B cell (primary cell): ENCODE measurements around the gene CUBN. TPM values are rescaled to one million over a fixed set of nuclear protein-coding genes. Genes with fewer than 3 reads are reported as not detected.

Experiments used
- ATAC-seq: fragments of 200-7000 bp; cut with Tn5 transposase; one replicate; pipeline ENCODE4 v1.10.0; 2021; ENCODE audit warnings: low read depth, mild to moderate bottlenecking, moderate number of reproducible peaks, moderate library complexity
- CTCF ChIA-PET: fragments of 350-600 bp; sonication (Branson Sonifier 250); formaldehyde crosslinking; loops from one replicate; lab custom pipeline; 2021; ENCODE audit warnings: antibody characterized with exemption, inconsistent platforms; lab: Charles Lee
- POLR2A ChIA-PET: fragments of 350-600 bp; sonication (Branson Sonifier 250); formaldehyde crosslinking; loops from one replicate; lab custom pipeline; 2021; ENCODE audit warnings: antibody characterized with exemption; lab: Charles Lee
- DNase-seq: peaks from one replicate; pipeline ENCODE4 v3.0.0; 2013
- H2AFZ ChIP-seq: 2 replicates; pipeline ENCODE4 v1.6.1; 2012; ENCODE audit warnings: mild to moderate bottlenecking, low read depth, low read length; ENCODE audit not compliant: insufficient read depth, poor library complexity, severe bottlenecking
- H3K27ac ChIP-seq, 2 donors: 1 replicate in 1 of 2; 2 replicates in 1 of 2; pipeline ENCODE4 v1.5.1; 2012 to 2013; ENCODE audit warnings: low read length in 2 of 2, mild to moderate bottlenecking in 2 of 2, moderate library complexity in 1 of 2
- H3K27me3 ChIP-seq, 4 experiments: fragments of 200-600 bp in 1 of 4; sonication (generic) in 1 of 4; replicated peaks in 1 of 4; 1 replicate in 2 of 4; 2 replicates in 2 of 4; pipeline versions ENCODE4 v1.6.1 to v1.7.0; 2013 to 2016; ENCODE audit warnings: low read length in 3 of 4, mild to moderate bottlenecking in 2 of 4, mixed read lengths in 1 of 4, moderate library complexity in 1 of 4; ENCODE audit not compliant: insufficient read depth in 4 of 4, control insufficient read depth in 3 of 4; ENCODE audit errors: control extremely low read depth in 1 of 4
- H3K36me3 ChIP-seq, 2 experiments: replicated peaks in 1 of 2; 1 replicate in 1 of 2; 2 replicates in 1 of 2; pipeline versions ENCODE4 v1.6.1 to v1.7.1; 2013; ENCODE audit warnings: low read length in 1 of 2; ENCODE audit not compliant: insufficient read depth in 2 of 2, control insufficient read depth in 1 of 2; ENCODE audit errors: control extremely low read depth in 1 of 2, extremely low read depth in 1 of 2
- H3K4me1 ChIP-seq, 2 donors: fragments of 200-600 bp in 1 of 2; sonication (generic) in 1 of 2; 1 replicate in 1 of 2; 2 replicates in 1 of 2; pipeline versions ENCODE4 v1.5.1 to v1.6.1; 2013 to 2017; ENCODE audit warnings: low read length in 2 of 2; ENCODE audit not compliant: control insufficient read depth in 2 of 2, insufficient read depth in 2 of 2
- H3K4me2 ChIP-seq: replicated peaks from 2 replicates; pipeline ENCODE3; 2012; ENCODE audit warnings: mild to moderate bottlenecking, low read depth, low read length; ENCODE audit not compliant: poor library complexity, severe bottlenecking
- H3K4me3 ChIP-seq, 5 experiments: fragments of 200-600 bp in 1 of 5; sonication (generic) in 1 of 5; 1 replicate in 3 of 5; 2 replicates in 2 of 5; pipeline versions ENCODE4 v1.5.1 to v1.7.0; 2011 to 2016; ENCODE audit warnings: low read length in 4 of 5, mild to moderate bottlenecking in 4 of 5, low read depth in 2 of 5, control low read depth in 1 of 5, moderate library complexity in 1 of 5; ENCODE audit not compliant: insufficient read depth in 1 of 5; ENCODE audit errors: control extremely low read depth in 1 of 5, extremely low read depth in 1 of 5
- H3K79me2 ChIP-seq: fragments of 200-600 bp; sonication (generic); one replicate; pipeline ENCODE4 v1.6.0; 2016; ENCODE audit warnings: low read length; ENCODE audit not compliant: control insufficient read depth, insufficient read depth
- H3K9ac ChIP-seq: fragments of 200-600 bp; sonication (generic); 2 replicates; pipeline ENCODE4 v1.6.1; 2017; ENCODE audit warnings: mild to moderate bottlenecking, low read length, moderate library complexity
- H3K9me3 ChIP-seq, 3 donors: one replicate each; pipeline versions ENCODE4 v1.6.1 to v1.7.1; 2013; ENCODE audit warnings: low read length in 2 of 3; ENCODE audit not compliant: control insufficient read depth in 2 of 3, insufficient read depth in 1 of 3; ENCODE audit errors: control extremely low read depth in 1 of 3
- H4K20me1 ChIP-seq: 2 replicates; pipeline ENCODE4 v1.6.0; 2012; ENCODE audit warnings: mild to moderate bottlenecking, low read length; ENCODE audit not compliant: insufficient read depth, control insufficient read depth, poor library complexity, severe bottlenecking
- H3K27ac Mint-ChIP-seq: one replicate; pipeline ENCODE4 v1.8.0; 2021; ENCODE audit warnings: mixed read lengths
- H3K27me3 Mint-ChIP-seq: one replicate; pipeline ENCODE4 v1.8.0; 2021; ENCODE audit warnings: mixed read lengths
- H3K4me1 Mint-ChIP-seq: one replicate; pipeline ENCODE4 v1.8.0; 2021; ENCODE audit warnings: mixed read lengths
- H3K4me3 Mint-ChIP-seq: one replicate; pipeline ENCODE4 v1.8.0; 2021; ENCODE audit warnings: mixed read lengths
- H3K9me3 Mint-ChIP-seq: one replicate; pipeline ENCODE4 v1.8.0; 2022; ENCODE audit warnings: mixed read lengths; ENCODE audit not compliant: insufficient read depth
- CTCF ChIP-seq: fragments of 200-600 bp; IDR thresholded peaks from one replicate; pipeline ENCODE4 v1.8.0; 2022; ENCODE audit warnings: antibody characterized with exemption, mild to moderate bottlenecking
- EZH2 ChIP-seq: IDR thresholded peaks from 2 replicates; pipeline ENCODE4 v1.6.1; 2012; ENCODE audit warnings: borderline replicate concordance, low read depth, mild to moderate bottlenecking, moderate library complexity, low read length; ENCODE audit not compliant: insufficient read depth, poor library complexity, severe bottlenecking
- WGBS: methylation state at CpG from one replicate; pipeline ENCODE4 v1.1.5; 2013; ENCODE audit warnings: missing lambda C conversion rate; ENCODE audit not compliant: insufficient coverage; 5-methylcytosine and 5-hydroxymethylcytosine counted together
- intact Hi-C: fragments of 100-400 bp; cut with micrococcal nuclease; formaldehyde crosslinking; loops from one replicate; pipeline ENCODE4 v1.10.0; 2022
- polyA plus RNA-seq: library from polyadenylated mRNA; depleted of rRNA; stranded (reverse); fragments of >200 nt; gene quantifications from 2 replicates; pipeline ENCODE4 v1.2.3, GENCODE V29; 2012
- total RNA-seq, 2 donors: library from RNA; stranded (reverse); fragments of 120-200 nt in 1 of 2; gene quantifications; 1 replicate in 1 of 2; 2 replicates in 1 of 2; pipeline versions ENCODE4 v1.2.3 to v1.2.4, GENCODE V29; 2013 to 2022

Gene CUBN
- total and polyA plus RNA-seq, 2 donors (not counting 1 experiment from before 2014, with no cell fraction given) = 4.2 to 5.7 TPM

GRCh38 chr10:17065273-17065672 is 64.3 kb downstream of the CUBN start:
- Histone ChIP-seq H3K9ac (no peak overlapping the region), H3K36me3 (no peaks in the 10 kb centered on the region), H3K4me1 (no peaks in the 10 kb centered on the region), H4K20me1 (no peaks in the 10 kb centered on the region), H2AFZ (no peak overlapping the region), H3K4me2 (no peak overlapping the region), H3K27me3 (no peaks in the 10 kb centered on the region), H3K4me3 (no peak overlapping the region), H3K27ac (no peak overlapping the region), H3K79me2 (no peaks in the 10 kb centered on the region), H3K9me3 (no peaks in the 10 kb centered on the region)
- no peak overlapping the region for H3K4me3 Mint-ChIP-seq
- ChIA-PET CTCF (no interaction called here), POLR2A (no interaction called here)
- intact Hi-C loops = no loop called here
- H3K27me3 Mint-ChIP-seq = no peaks in the 10 kb centered on the region
- no peak for TF ChIP-seq CTCF
- no peak for TF ChIP-seq EZH2
- WGBS = 90% methylated on average over 2 of the region's 6 CpGs
- no peaks in the 10 kb centered on the region for H3K9me3 Mint-ChIP-seq
- peaks cover 4% of the 10 kb centered on the region for H3K4me1 Mint-ChIP-seq
- DNase-seq = no peak
- no peak for ATAC-seq
- H3K27ac Mint-ChIP-seq = no peak overlapping the region

- Histone ChIP-seq H3K27ac (no peak overlapping the region), H3K4me2 (no peak overlapping the region), H3K79me2 (no peaks in the 10 kb centered on the region), H3K27me3 (no peaks in the 10 kb centered on the region), H3K9ac (no peak overlapping the region), H3K4me1 (no peaks in the 10 kb centered on the region), H3K36me3 (no peaks in the 10 kb centered on the region), H3K9me3 (no peaks in the 10 kb centered on the region), H3K4me3 (no peak overlapping the region), H4K20me1 (no peaks in the 10 kb centered on the region), H2AFZ (no peak overlapping the region)
- Mint-ChIP-seq H3K4me3 (no peak overlapping the region), H3K27me3 (no peaks in the 10 kb centered on the region), H3K9me3 (no peaks in the 10 kb centered on the region), H3K4me1 (peaks cover 4% of the 10 kb centered on the region), H3K27ac (no peak overlapping the region)
- ChIA-PET POLR2A (no interaction called here), CTCF (no interaction called here)
- no CpG with 5 or more reads among the region's 2 CpGs for WGBS
- TF ChIP-seq CTCF (no peak), EZH2 (no peak)
- DNase-seq (no peak), ATAC-seq (no peak)
- intact Hi-C loops = no loop called here
Observed at GRCh38 chr10:17064435-17064834, 65.2 kb downstream of the CUBN start.
